C4-2B (cell line): ENCODE results near the gene EPB41.
A peak's percentile ranks its signal among the peaks of the same experiment; 100 is the strongest.

Experiments used
- H3K27ac ChIP-seq: fragments of 450-650 bp; 2 replicates; pipeline ENCODE4 v1.5.1; 2017
- CTCF ChIP-seq: fragments of 450-650 bp; conservative IDR thresholded peaks from 2 replicates; pipeline ENCODE4 v1.5.1; 2017; ENCODE audit warnings: mild to moderate bottlenecking
- ZFX ChIP-seq: fragments of 450-650 bp; IDR thresholded peaks from 2 replicates; pipeline ENCODE4 v1.6.1; 2017

EPB41 gene

GRCh38 chr1:28915031-28915895 lies 894 bp downstream of the EPB41 start:
- H3K27ac ChIP-seq, result peak overlapping the region; percentile 74
- TF ChIP-seq ZFX, result no peak; the same call in 1 of the 2 replicates
- no peak for TF ChIP-seq CTCF

DNA sequence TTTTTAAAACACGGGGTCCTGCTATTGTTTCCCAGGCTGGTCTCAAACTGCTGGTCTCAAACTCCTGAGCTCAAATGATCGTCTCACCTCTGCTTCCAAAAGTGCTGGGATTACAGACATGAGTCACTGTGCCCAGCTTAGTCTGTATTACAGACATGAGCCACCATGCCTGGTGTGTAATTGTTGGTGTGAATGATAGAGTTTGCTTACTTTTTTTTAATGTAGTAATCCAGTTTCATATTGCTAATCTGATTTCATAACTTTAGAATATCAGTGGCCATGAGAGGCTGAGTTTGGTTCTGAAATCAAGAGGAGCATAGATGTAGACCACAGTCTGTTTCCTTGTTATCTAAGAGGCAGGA lies 3.4 kb downstream of the EPB41 start:
- TF ChIP-seq CTCF (no peak), ZFX (no peak)
- no peak overlapping the region for H3K27ac ChIP-seq

DNA sequence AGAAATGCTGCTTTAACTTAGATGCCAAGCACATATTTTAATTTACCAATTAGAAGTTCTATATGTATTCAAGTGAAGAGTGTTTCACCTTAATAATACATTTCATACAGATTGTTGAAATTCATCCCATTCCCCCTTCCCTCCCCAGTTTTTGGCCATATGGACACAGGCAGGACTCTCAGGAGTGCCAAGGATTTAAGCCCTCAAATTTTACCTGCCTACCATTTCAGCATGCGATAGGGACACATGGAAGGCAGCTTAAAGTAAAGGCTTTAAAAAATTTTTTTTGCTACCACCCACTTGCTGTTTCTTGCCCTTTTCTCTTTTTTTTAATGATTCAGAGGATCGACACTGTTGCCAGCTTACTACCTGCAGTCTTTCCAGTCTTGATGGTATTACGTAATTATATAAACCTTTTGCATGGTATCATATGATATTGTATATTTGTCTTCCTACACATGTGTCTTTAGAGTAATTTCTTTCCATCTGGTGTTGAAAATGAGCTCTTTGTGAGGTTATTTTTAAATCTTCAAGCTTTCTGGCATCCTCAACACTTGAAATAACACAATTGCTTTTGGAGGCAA lies 7.0 kb downstream of the EPB41 start:
- no peak overlapping the region for H3K27ac ChIP-seq
- TF ChIP-seq CTCF, result no peak
- no peak for TF ChIP-seq ZFX

DNA sequence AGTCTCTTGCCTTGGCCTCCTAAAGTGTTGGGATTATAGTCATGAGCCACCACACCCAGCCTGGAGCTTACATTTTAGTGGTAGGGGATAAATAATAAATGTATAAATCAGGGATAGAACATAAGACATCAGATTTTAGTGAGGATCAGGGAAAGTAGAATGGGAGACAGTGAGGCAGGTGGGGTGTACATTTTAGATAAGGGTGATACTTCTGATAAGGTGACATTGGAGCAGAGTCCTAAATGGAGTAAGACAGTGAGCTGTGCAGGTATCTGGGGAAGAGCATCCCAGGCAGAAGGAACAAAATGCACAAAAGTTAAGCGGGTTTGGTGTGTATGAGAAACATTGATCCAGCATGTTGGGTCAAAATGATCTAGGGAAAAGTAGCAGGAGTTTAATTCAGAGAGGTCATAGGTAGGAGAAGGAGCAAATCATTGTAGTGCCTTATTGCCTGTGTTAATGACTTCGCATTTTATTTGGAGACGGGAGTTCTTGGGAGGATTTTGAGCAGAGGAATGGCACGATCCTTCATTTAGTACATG lies 11.1 kb downstream of the EPB41 start:
- no peak overlapping the region for H3K27ac ChIP-seq
- TF ChIP-seq CTCF (no peak), ZFX (no peak)

DNA sequence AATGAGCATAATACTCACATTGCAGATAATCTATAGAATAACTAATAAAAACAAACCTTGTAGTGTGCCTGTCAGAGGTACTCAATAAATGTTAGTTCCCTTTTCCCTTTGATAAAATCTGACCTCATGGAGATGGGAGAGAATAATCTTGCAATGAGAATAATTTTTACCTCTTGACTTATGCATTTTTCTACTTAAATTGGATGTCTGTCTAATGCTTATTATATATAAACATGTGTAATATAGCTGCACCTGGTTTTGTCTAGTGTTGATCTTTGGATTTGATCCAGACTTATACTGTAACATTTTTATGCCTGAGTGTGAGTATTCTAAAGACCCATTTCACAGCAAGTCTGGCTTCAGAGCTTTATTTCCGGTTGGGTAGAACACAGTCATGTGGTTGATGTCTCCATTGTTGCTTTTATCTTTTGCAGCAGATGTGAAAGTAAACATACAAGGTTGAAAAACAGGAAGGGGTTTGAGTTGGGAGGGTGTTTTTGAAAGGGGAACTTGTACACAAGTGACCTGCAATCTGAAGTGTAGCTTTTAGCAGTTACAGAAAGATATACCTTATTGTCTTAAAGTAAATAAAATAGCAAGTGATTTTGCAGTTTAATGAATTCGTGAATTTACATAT lies 12.4 kb downstream of the EPB41 start:
- no peak overlapping the region for H3K27ac ChIP-seq
- TF ChIP-seq CTCF (no peak), ZFX (no peak)

DNA sequence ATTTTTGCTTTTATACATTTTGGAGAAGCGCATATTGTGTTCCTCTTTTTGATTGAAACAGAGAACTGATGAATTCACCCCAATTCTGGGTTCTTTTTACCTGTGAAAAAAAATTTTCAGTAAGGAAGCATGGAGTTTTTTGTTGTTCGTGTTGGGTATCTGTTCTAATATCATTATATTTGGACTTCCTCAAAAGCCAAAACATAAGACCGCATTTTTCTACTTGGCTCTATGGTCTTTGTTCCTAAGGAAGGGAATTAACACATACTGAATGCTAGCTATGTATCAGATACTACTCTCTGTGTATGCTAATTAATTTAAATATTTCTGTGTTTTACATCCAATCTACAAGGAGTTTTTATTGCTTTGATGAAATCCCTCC lies 12.9 kb downstream of the EPB41 start:
- H3K27ac ChIP-seq, result no peak overlapping the region
- TF ChIP-seq ZFX, result no peak
- TF ChIP-seq CTCF, result no peak
